ENCODE data around the gene HMGXB3.

The HMGXB3 gene

GRCh38 chr5:150052956-150053712, 52.6 kb downstream of the HMGXB3 start:
- no peak for DNase-seq (ENCODE audit: low spot score)

- no peak for DNase-seq (ENCODE audit: low spot score)
Observed at GRCh38 chr5:150053713-150054392, 53.3 kb downstream of the HMGXB3 start.

GRCh38 chr5:150054569-150054968, 54.0 kb downstream of the HMGXB3 start:
- no peak for DNase-seq (ENCODE audit: low spot score)

- DNase-seq (ENCODE audit: low spot score), result no peak
Observed at GRCh38 chr5:150055326-150056074, 55.0 kb downstream of the HMGXB3 start.

- DNase-seq (ENCODE audit: low spot score), result no peak
Observed at GRCh38 chr5:150056075-150056443, 55.5 kb downstream of the HMGXB3 start.

- DNase-seq (ENCODE audit: low spot score), result no peak
Observed at GRCh38 chr5:150057052-150057451, 56.5 kb downstream of the HMGXB3 start.

- no peak for DNase-seq (ENCODE audit: low spot score)
Observed at GRCh38 chr5:150057511-150057910, 57.0 kb downstream of the HMGXB3 start.

GRCh38 chr5:150057996-150058395, 57.5 kb downstream of the HMGXB3 start:
- DNase-seq (ENCODE audit: low spot score), result no peak

- no peak for DNase-seq (ENCODE audit: low spot score)
Observed at GRCh38 chr5:150058480-150059126, 58.1 kb downstream of the HMGXB3 start.

- DNase-seq (ENCODE audit: low spot score), result no peak
Observed at GRCh38 chr5:150059623-150060022, 59.1 kb downstream of the HMGXB3 start.

- no peak for DNase-seq (ENCODE audit: low spot score)
Observed at GRCh38 chr5:150060471-150060870, 59.9 kb downstream of the HMGXB3 start.

- DNase-seq (ENCODE audit: low spot score), result peak; percentile 36
Observed at GRCh38 chr5:150061538-150061995, 61.0 kb downstream of the HMGXB3 start.

GRCh38 chr5:150062216-150062922, 61.8 kb downstream of the HMGXB3 start:
- DNase-seq (ENCODE audit: low spot score), result no peak

GRCh38 chr5:150063638-150064037, 63.1 kb downstream of the HMGXB3 start:
- peak; percentile 34 for DNase-seq (ENCODE audit: low spot score)

- peak; percentile 42 for DNase-seq (ENCODE audit: low spot score)
Observed at GRCh38 chr5:150064681-150065220, 64.2 kb downstream of the HMGXB3 start.

- peak; percentile 48 for DNase-seq (ENCODE audit: low spot score)
Observed at GRCh38 chr5:150065346-150065745, 64.8 kb downstream of the HMGXB3 start.

- DNase-seq (ENCODE audit: low spot score), result no peak
Observed at GRCh38 chr5:150065886-150066285, 65.3 kb downstream of the HMGXB3 start.

- DNase-seq (ENCODE audit: low spot score), result no peak
Observed at GRCh38 chr5:150066436-150066835, 65.9 kb downstream of the HMGXB3 start.

- DNase-seq (ENCODE audit: low spot score), result no peak
Observed at GRCh38 chr5:150066901-150067396, 66.4 kb downstream of the HMGXB3 start.

GRCh38 chr5:150067405-150067960, 66.9 kb downstream of the HMGXB3 start:
- DNase-seq (ENCODE audit: low spot score), result no peak

GRCh38 chr5:150068071-150068470, 67.5 kb downstream of the HMGXB3 start:
- DNase-seq (ENCODE audit: low spot score), result peak; percentile 38

All from ecto neural progenitor cell (in vitro differentiated cells).